Adipocyte (in vitro differentiated cells): Measurements from ENCODE around the gene INAVA.

Source experiments
- DNase-seq: peaks from one replicate; pipeline ENCODE4 v3.0.0-alpha.2; 2015; ENCODE audit warnings: low read depth
- H3K27me3 ChIP-seq: replicated peaks from 2 replicates; pipeline ENCODE4 v1.7.0; 2013; ENCODE audit warnings: mild to moderate bottlenecking, low read length, moderate library complexity; ENCODE audit not compliant: control insufficient read depth, insufficient read depth
- H3K36me3 ChIP-seq: 2 replicates; pipeline ENCODE4 v1.7.0; 2013; ENCODE audit warnings: low read length, mild to moderate bottlenecking, moderate library complexity; ENCODE audit not compliant: control insufficient read depth, insufficient read depth, severe bottlenecking
- H3K4me1 ChIP-seq: 2 replicates; pipeline ENCODE4 v1.7.0; 2013; ENCODE audit warnings: mild to moderate bottlenecking, low read length, moderate library complexity; ENCODE audit not compliant: control insufficient read depth, insufficient read depth
- H3K4me3 ChIP-seq: 2 replicates; pipeline ENCODE4 v1.7.0; 2013; ENCODE audit warnings: mild to moderate bottlenecking, low read length, moderate library complexity
- H3K9ac ChIP-seq: 2 replicates; pipeline ENCODE4 v1.7.0; 2013; ENCODE audit warnings: mild to moderate bottlenecking, low read length, moderate library complexity
- H3K9me3 ChIP-seq: 2 replicates; pipeline ENCODE4 v1.7.0; 2013; ENCODE audit warnings: mild to moderate bottlenecking, low read length, moderate library complexity; ENCODE audit not compliant: control insufficient read depth

The INAVA gene

GRCh38 chr1:200890818-200891773 is 3.6 kb upstream of the INAVA start:
- DNase-seq: peak; percentile 63
- Histone ChIP-seq H3K4me1 (peaks cover 7% of the 10 kb centered on the region), H3K27me3 (peaks cover 87% of the 10 kb centered on the region), H3K4me3 (peak overlapping the region; percentile 69), H3K36me3 (no peaks in the 10 kb centered on the region), H3K9ac (peak overlapping the region; percentile 75), H3K9me3 (no peaks in the 10 kb centered on the region)

- DNase-seq: no peak
- peaks cover 83% of the 10 kb centered on the region for H3K27me3 ChIP-seq
- peaks cover 7% of the 10 kb centered on the region for H3K4me1 ChIP-seq
- peak overlapping the region; percentile 69 for H3K4me3 ChIP-seq
- no peaks in the 10 kb centered on the region for H3K9me3 ChIP-seq
- H3K36me3 ChIP-seq: no peaks in the 10 kb centered on the region
- no peak overlapping the region for H3K9ac ChIP-seq
These were observed 2.9 kb upstream of the INAVA start for GRCh38 chr1:200891774-200892157.

- H3K4me1 ChIP-seq: peaks cover 7% of the 10 kb centered on the region
- H3K36me3 ChIP-seq: no peaks in the 10 kb centered on the region
- peaks cover 75% of the 10 kb centered on the region for H3K27me3 ChIP-seq
- no peak overlapping the region for H3K4me3 ChIP-seq
- H3K9me3 ChIP-seq: no peaks in the 10 kb centered on the region
- H3K9ac ChIP-seq: no peak overlapping the region
- no peak for DNase-seq
These were observed 2.2 kb upstream of the INAVA start for GRCh38 chr1:200892546-200892945.

GRCh38 chr1:200892958-200893357 is 1.7 kb upstream of the INAVA start:
- peaks cover 7% of the 10 kb centered on the region for H3K4me1 ChIP-seq

GRCh38 chr1:200893411-200893901 is 1.2 kb upstream of the INAVA start:
- no peak overlapping the region for H3K4me3 ChIP-seq
- H3K9ac ChIP-seq: no peak overlapping the region
- peaks cover 73% of the 10 kb centered on the region for H3K27me3 ChIP-seq
- H3K36me3 ChIP-seq: no peaks in the 10 kb centered on the region
- DNase-seq: no peak
- peaks cover 7% of the 10 kb centered on the region for H3K4me1 ChIP-seq
- H3K9me3 ChIP-seq: no peaks in the 10 kb centered on the region

More at GRCh38 chr1:200892958-200893357, 1.7 kb upstream of the INAVA start:
- Histone ChIP-seq H3K9ac (no peak overlapping the region), H3K27me3 (peaks cover 74% of the 10 kb centered on the region), H3K36me3 (no peaks in the 10 kb centered on the region), H3K9me3 (no peaks in the 10 kb centered on the region), H3K4me3 (no peak overlapping the region)
- no peak for DNase-seq

GRCh38 chr1:200895443-200895789 is 716 bp downstream of the INAVA start:
- H3K4me1 ChIP-seq: peaks cover 7% of the 10 kb centered on the region
- H3K9me3 ChIP-seq: no peaks in the 10 kb centered on the region
- no peak overlapping the region for H3K9ac ChIP-seq
- H3K27me3 ChIP-seq: peaks cover 55% of the 10 kb centered on the region
- H3K36me3 ChIP-seq: no peaks in the 10 kb centered on the region
- DNase-seq: no peak
- H3K4me3 ChIP-seq: no peak overlapping the region

- DNase-seq: no peak
- H3K4me3 ChIP-seq: no peak overlapping the region
- peaks cover 54% of the 10 kb centered on the region for H3K27me3 ChIP-seq
- H3K36me3 ChIP-seq: no peaks in the 10 kb centered on the region
- no peaks in the 10 kb centered on the region for H3K9me3 ChIP-seq
- H3K4me1 ChIP-seq: peaks cover 7% of the 10 kb centered on the region
- H3K9ac ChIP-seq: no peak overlapping the region
These were observed 1.3 kb downstream of the INAVA start for GRCh38 chr1:200895801-200896530.

GRCh38 chr1:200896531-200897196 is 2.0 kb downstream of the INAVA start:
- no peak for DNase-seq
- Histone ChIP-seq H3K9me3 (no peaks in the 10 kb centered on the region), H3K4me3 (no peak overlapping the region)

GRCh38 chr1:200897259-200897658 is 2.6 kb downstream of the INAVA start:
- no peaks in the 10 kb centered on the region for H3K36me3 ChIP-seq
- DNase-seq: no peak
- H3K9ac ChIP-seq: no peak overlapping the region
- H3K4me1 ChIP-seq: no peaks in the 10 kb centered on the region
- H3K9me3 ChIP-seq: no peaks in the 10 kb centered on the region
- no peak overlapping the region for H3K4me3 ChIP-seq
- H3K27me3 ChIP-seq: peaks cover 54% of the 10 kb centered on the region

More at GRCh38 chr1:200896531-200897196, 2.0 kb downstream of the INAVA start:
- peaks cover 54% of the 10 kb centered on the region for H3K27me3 ChIP-seq
- H3K9ac ChIP-seq: no peak overlapping the region
- no peaks in the 10 kb centered on the region for H3K36me3 ChIP-seq
- peaks cover 1% of the 10 kb centered on the region for H3K4me1 ChIP-seq

GRCh38 chr1:200899015-200899386 is 4.3 kb downstream of the INAVA start:
- H3K4me1 ChIP-seq: no peaks in the 10 kb centered on the region
- H3K9me3 ChIP-seq: no peaks in the 10 kb centered on the region
- no peaks in the 10 kb centered on the region for H3K36me3 ChIP-seq
- DNase-seq: no peak
- no peak overlapping the region for H3K4me3 ChIP-seq
- H3K27me3 ChIP-seq: peaks cover 50% of the 10 kb centered on the region
- H3K9ac ChIP-seq: no peak overlapping the region

GRCh38 chr1:200899451-200899915 is 4.8 kb downstream of the INAVA start:
- Histone ChIP-seq H3K9me3 (no peaks in the 10 kb centered on the region), H3K36me3 (no peaks in the 10 kb centered on the region), H3K4me3 (no peak overlapping the region), H3K27me3 (peaks cover 50% of the 10 kb centered on the region), H3K9ac (no peak overlapping the region), H3K4me1 (no peaks in the 10 kb centered on the region)
- no peak for DNase-seq
